ENCODE data around the gene ATP23. TPM values are rescaled to one million over a fixed set of nuclear protein-coding genes. Genes with fewer than 3 reads are reported as not detected.

Gene ATP23
- total and polyA plus RNA-seq, 5 experiments from 2014 or later = 7.3 to 29.1 (median 19.4) TPM

GRCh38 chr12:57990241-57990883, 49.0 kb downstream of the ATP23 start:
- no peak for DNase-seq
- Mint-ChIP-seq H3K27ac (no peak overlapping the region), H3K27me3 (peaks cover 0 to 6% (median 2%) of the 10 kb centered on the region in 5 donors), H3K4me3 (no peak overlapping the region), H3K4me1 (peaks cover 0 to 2% (median 0%) of the 10 kb centered on the region in 4 donors), H3K36me3 (peaks cover 0 to 2% (median 0%) of the 10 kb centered on the region in 3 donors), H3K9me3 (peaks cover 0 to 8% (median under 1%) of the 10 kb centered on the region in 9 donors)
- no peak for ATAC-seq
- POLR2A ChIA-PET = no interaction called here

- POLR2A ChIA-PET = no interaction called here
- H3K27ac Mint-ChIP-seq = no peak overlapping the region
- ATAC-seq (no peak), DNase-seq (no peak)
- peaks cover 6 to 21% (median 14%) of the 10 kb centered on the region in 9 donors for H3K9me3 Mint-ChIP-seq
- peaks cover 0 to 2% (median 0%) of the 10 kb centered on the region in 4 donors for H3K4me1 Mint-ChIP-seq
- peaks cover 0 to 11% (median 9%) of the 10 kb centered on the region in 3 donors for H3K36me3 Mint-ChIP-seq
- H3K4me3 Mint-ChIP-seq = no peak overlapping the region
- H3K27me3 Mint-ChIP-seq = peaks cover 0 to 4% (median 3%) of the 10 kb centered on the region in 5 donors
Observed at GRCh38 chr12:57992001-57992400, 50.6 kb downstream of the ATP23 start.

- H3K36me3 Mint-ChIP-seq = peaks cover 0 to 16% (median 14%) of the 10 kb centered on the region in 3 donors
- H3K4me3 Mint-ChIP-seq = no peak overlapping the region
- H3K9me3 Mint-ChIP-seq = peaks cover 7 to 26% (median 19%) of the 10 kb centered on the region in 9 donors
- POLR2A ChIA-PET = no interaction called here
- ATAC-seq = no peak
- no peak for DNase-seq
- no peak overlapping the region for H3K27ac Mint-ChIP-seq
- H3K4me1 Mint-ChIP-seq = peaks cover 0 to 2% (median 0%) of the 10 kb centered on the region in 4 donors
- peaks cover 0 to 4% (median 3%) of the 10 kb centered on the region in 5 donors for H3K27me3 Mint-ChIP-seq
Observed at GRCh38 chr12:57993030-57993429, 51.7 kb downstream of the ATP23 start.

GRCh38 chr12:57993834-57994233, 52.5 kb downstream of the ATP23 start:
- no peak overlapping the region for H3K27ac Mint-ChIP-seq
- POLR2A ChIA-PET = no interaction called here
- DNase-seq (no peak), ATAC-seq (no peak)
- no peak overlapping the region for H3K4me3 Mint-ChIP-seq
- peaks cover 0 to 2% (median 0%) of the 10 kb centered on the region in 4 donors for H3K4me1 Mint-ChIP-seq
- peaks cover 0 to 18% (median 15%) of the 10 kb centered on the region in 3 donors for H3K36me3 Mint-ChIP-seq
- H3K27me3 Mint-ChIP-seq = peaks cover 0 to 4% (median 3%) of the 10 kb centered on the region in 5 donors
- peaks cover 7 to 30% (median 21%) of the 10 kb centered on the region in 9 donors for H3K9me3 Mint-ChIP-seq

- Mint-ChIP-seq H3K27me3 (peaks cover 0 to 11% (median 3%) of the 10 kb centered on the region in 5 donors), H3K27ac (no peak overlapping the region), H3K9me3 (peaks cover 17 to 53% (median 32%) of the 10 kb centered on the region in 9 donors), H3K4me1 (no peaks in the 10 kb centered on the region), H3K4me3 (no peak overlapping the region), H3K36me3 (peaks cover 0 to 41% (median 22%) of the 10 kb centered on the region in 3 donors)
- no peak for DNase-seq
- no peak for ATAC-seq
- POLR2A ChIA-PET = no interaction called here
Observed at GRCh38 chr12:57996520-57996919, 55.2 kb downstream of the ATP23 start.

GRCh38 chr12:57998251-57998650, 56.9 kb downstream of the ATP23 start:
- no peaks in the 10 kb centered on the region for H3K4me1 Mint-ChIP-seq
- H3K9me3 Mint-ChIP-seq = peaks cover 17 to 62% (median 31%) of the 10 kb centered on the region in 9 donors
- no peak overlapping the region for H3K27ac Mint-ChIP-seq
- DNase-seq (no peak), ATAC-seq (no peak)
- H3K4me3 Mint-ChIP-seq = no peak overlapping the region
- peaks cover 0 to 11% (median 5%) of the 10 kb centered on the region in 5 donors for H3K27me3 Mint-ChIP-seq
- POLR2A ChIA-PET = no interaction called here
- H3K36me3 Mint-ChIP-seq = peaks cover 0 to 57% (median 29%) of the 10 kb centered on the region in 3 donors

- H3K27ac Mint-ChIP-seq = no peak overlapping the region
- DNase-seq (no peak), ATAC-seq (no peak)
- POLR2A ChIA-PET = no interaction called here
- H3K4me3 Mint-ChIP-seq = peak overlapping the region in 1 of 10 donors; percentile 33
- peaks cover 17 to 58% (median 29%) of the 10 kb centered on the region in 9 donors for H3K9me3 Mint-ChIP-seq
- H3K4me1 Mint-ChIP-seq = no peaks in the 10 kb centered on the region
- peaks cover 0 to 57% (median 29%) of the 10 kb centered on the region in 3 donors for H3K36me3 Mint-ChIP-seq
- H3K27me3 Mint-ChIP-seq = peaks cover 13 to 27% (median 18%) of the 10 kb centered on the region in 5 donors
Observed at GRCh38 chr12:58000499-58000898, 59.1 kb downstream of the ATP23 start.

- no peak for ATAC-seq
- POLR2A ChIA-PET = no interaction called here
- no peak overlapping the region for H3K4me3 Mint-ChIP-seq
Observed at GRCh38 chr12:58007875-58008274, 66.5 kb downstream of the ATP23 start.

GRCh38 chr12:58008634-58009033, 67.3 kb downstream of the ATP23 start:
- DNase-seq (no peak), ATAC-seq (no peak)
- no peak overlapping the region for H3K27ac Mint-ChIP-seq
- H3K27me3 Mint-ChIP-seq = peaks cover 12 to 17% (median 14%) of the 10 kb centered on the region in 5 donors
- H3K4me1 Mint-ChIP-seq = peaks cover 2 to 12% (median 7%) of the 10 kb centered on the region in 4 donors
- POLR2A ChIA-PET = no interaction called here
- no peak overlapping the region for H3K4me3 Mint-ChIP-seq
- peaks cover 0 to 6% (median 0%) of the 10 kb centered on the region in 9 donors for H3K9me3 Mint-ChIP-seq
- no peaks in the 10 kb centered on the region for H3K36me3 Mint-ChIP-seq

More at GRCh38 chr12:58007875-58008274, 66.5 kb downstream of the ATP23 start:
- H3K36me3 Mint-ChIP-seq = peaks cover 0 to 4% (median under 1%) of the 10 kb centered on the region in 3 donors
- peaks cover 0 to under 1% (median 0%) of the 10 kb centered on the region in 9 donors for H3K9me3 Mint-ChIP-seq
- H3K27ac Mint-ChIP-seq = no peak overlapping the region
- peaks cover 11 to 18% (median 13%) of the 10 kb centered on the region in 5 donors for H3K27me3 Mint-ChIP-seq
- peaks cover 2 to 12% (median 7%) of the 10 kb centered on the region in 4 donors for H3K4me1 Mint-ChIP-seq
- no peak for DNase-seq

Other genes starting within 250 kb of the ATP23 start
- gene OS9, start 247.4 kb upstream of the ATP23 start, total RNA-seq = 100 to 1,000 TPM; 158 to 166 TPM
- 10 to 100 TPM; 53.6 to 56.3 (median 53.6) TPM for gene OS9, start 247.4 kb upstream of the ATP23 start, polyA plus RNA-seq
- 10 to 100 TPM; 54.4 to 58.8 TPM for gene AGAP2, start 202.8 kb upstream of the ATP23 start, total RNA-seq
- 1 to 10 TPM; 4.3 to 6.9 (median 5.6) TPM for gene AGAP2, start 202.8 kb upstream of the ATP23 start, polyA plus RNA-seq
- gene TSPAN31, start 196.5 kb upstream of the ATP23 start, total RNA-seq = 10 to 100 TPM; 22.5 to 24.8 TPM
- 10 to 100 TPM; 42.2 to 53.3 (median 47.3) TPM for gene TSPAN31, start 196.5 kb upstream of the ATP23 start, polyA plus RNA-seq
- gene CDK4, start 189.3 kb upstream of the ATP23 start, total RNA-seq = 10 to 100 TPM; 44.6 to 49.0 TPM
- gene CDK4, start 189.3 kb upstream of the ATP23 start, polyA plus RNA-seq = 100 to 1,000 TPM in 1 of 3 donors, 10 to 100 TPM in 2; 71.3 to 101 (median 80.5) TPM
- 10 to 100 TPM; 59.5 to 64.8 TPM for gene MARCHF9, start 186.5 kb upstream of the ATP23 start, total RNA-seq
- 1 to 10 TPM; 2.2 to 6.6 (median 4.5) TPM for gene MARCHF9, start 186.5 kb upstream of the ATP23 start, polyA plus RNA-seq
- gene CYP27B1, start 174.5 kb upstream of the ATP23 start, total RNA-seq = 1 to 10 TPM; 1.4 to 1.6 TPM
- gene CYP27B1, start 174.5 kb upstream of the ATP23 start, polyA plus RNA-seq = not detected
- gene METTL1, start 169.5 kb upstream of the ATP23 start, total RNA-seq = 10 to 100 TPM; 14.6 to 17.6 TPM
- 10 to 100 TPM; 12.9 to 21.7 (median 18.7) TPM for gene METTL1, start 169.5 kb upstream of the ATP23 start, polyA plus RNA-seq
- 1 to 10 TPM; 2.9 to 4.0 TPM for gene EEF1AKMT3, start 169.0 kb upstream of the ATP23 start, total RNA-seq
- 1 to 10 TPM; 1.4 to 4.2 (median 1.8) TPM for gene EEF1AKMT3, start 169.0 kb upstream of the ATP23 start, polyA plus RNA-seq
- gene TSFM, start 158.8 kb upstream of the ATP23 start, total RNA-seq = 10 to 100 TPM; 18.9 to 29.0 TPM
- gene TSFM, start 158.8 kb upstream of the ATP23 start, polyA plus RNA-seq = 10 to 100 TPM; 25.5 to 31.0 (median 28.3) TPM
- gene AVIL, start 122.8 kb upstream of the ATP23 start, total RNA-seq = 10 to 100 TPM; 13.4 to 16.8 TPM
- gene AVIL, start 122.8 kb upstream of the ATP23 start, polyA plus RNA-seq = under 1 TPM; 0.11 to 0.80 (median 0.13) TPM
- gene CTDSP2, start 94.8 kb upstream of the ATP23 start, total RNA-seq = 100 to 1,000 TPM; 258 to 262 TPM
- gene CTDSP2, start 94.8 kb upstream of the ATP23 start, polyA plus RNA-seq = 10 to 100 TPM; 51.4 to 81.2 (median 71.5) TPM